GM12892 (cell line): ENCODE results near the gene PRELID1.

ENCODE experiments used
- POLR2A ChIP-seq: IDR thresholded peaks from 2 replicates; pipeline ENCODE4 v1.6.1; 2011; ENCODE audit warnings: low read depth, low read length, control low read depth
- POLR2AphosphoS5 ChIP-seq: IDR thresholded peaks from 2 replicates; pipeline ENCODE4 v1.6.1; 2011; ENCODE audit warnings: low read depth, low read length, control low read depth
- TAF1 ChIP-seq: IDR thresholded peaks from 2 replicates; pipeline ENCODE4 v1.6.1; 2011; ENCODE audit warnings: low read depth, mild to moderate bottlenecking, control low read depth, low read length, borderline replicate concordance

DNA sequence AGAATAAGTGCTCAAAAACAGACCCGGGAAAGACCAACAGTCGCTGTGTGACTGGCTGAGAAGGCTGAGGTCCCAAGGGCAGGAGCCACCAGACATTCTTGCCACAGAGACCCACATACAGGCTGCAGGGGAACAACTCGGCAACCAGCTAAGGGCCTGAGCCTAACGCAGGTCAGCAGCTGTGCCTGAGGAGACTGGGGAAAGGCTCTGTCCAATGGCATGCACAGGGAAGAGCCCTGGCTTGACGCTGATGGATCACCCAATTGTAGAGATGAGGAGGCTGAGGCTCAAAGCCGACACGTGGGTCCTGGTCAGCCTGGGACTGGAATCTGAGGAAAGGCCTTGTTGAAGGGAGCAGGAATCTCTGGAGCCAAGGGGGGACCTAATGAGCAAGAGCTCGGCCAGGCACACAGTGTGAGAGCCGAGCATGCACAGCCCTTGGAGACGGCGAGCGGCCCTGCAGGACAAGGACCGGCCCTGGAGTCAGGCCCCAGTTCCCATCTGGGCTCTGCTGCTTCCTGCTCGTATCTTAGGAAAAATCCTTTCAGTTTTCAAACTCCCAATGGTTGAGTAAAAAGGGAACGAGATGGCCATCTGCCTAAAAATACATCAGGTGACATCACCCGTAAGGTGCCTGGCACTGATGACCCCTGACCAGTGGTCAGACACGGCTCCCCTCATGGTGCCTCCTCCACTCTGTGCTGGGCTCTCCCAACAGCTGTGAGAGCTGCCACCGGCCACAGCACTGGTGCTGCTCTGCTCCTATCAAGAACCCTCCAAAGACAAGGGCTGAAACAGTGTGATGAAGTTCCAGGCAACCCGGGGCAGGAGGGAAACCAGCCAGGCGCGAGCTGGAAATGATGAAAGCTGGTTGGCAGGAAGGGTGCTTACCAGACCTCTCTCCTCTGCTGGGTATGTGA, 31.4 kb downstream of the PRELID1 start:
- TF ChIP-seq TAF1, result no peak
- TF ChIP-seq POLR2AphosphoS5, result no peak
- TF ChIP-seq POLR2A, result no peak
